Keratinocyte (primary cell): Measurements from ENCODE around the gene SCUBE1. TPM values are rescaled to one million over a fixed set of nuclear protein-coding genes. Genes with fewer than 3 reads are reported as not detected.

Experiments
- DNase-seq: peaks from one replicate; pipeline ENCODE4 v3.0.0-alpha.2; 2011; ENCODE audit warnings: low read depth, missing footprints, low spot score
- FAIRE-seq: peaks from 2 replicates; lab custom pipeline; 2011; peaks lifted over from hg19 to GRCh38; lab: Jason Lieb, UNC
- H2AFZ ChIP-seq: 2 replicates; pipeline ENCODE4 v1.6.0; 2012; ENCODE audit warnings: low read length, control low read depth, inconsistent platforms; ENCODE audit not compliant: control insufficient read depth
- H3K27ac ChIP-seq: 2 replicates; pipeline ENCODE4 v1.5.1; 2011; ENCODE audit warnings: low read length; ENCODE audit not compliant: control insufficient read depth, insufficient read depth
- H3K27me3 ChIP-seq: 3 replicates; pipeline ENCODE4 v1.6.0; 2011; ENCODE audit warnings: low read length; ENCODE audit not compliant: control insufficient read depth, insufficient read depth; ENCODE audit errors: extremely low read depth
- H3K36me3 ChIP-seq, 2 experiments: 2 replicates in 1 of 2; 3 replicates in 1 of 2; pipeline ENCODE4 v1.5.1; 2011; ENCODE audit warnings: low read length in 2 of 2, mild to moderate bottlenecking in 1 of 2; ENCODE audit not compliant: control insufficient read depth in 2 of 2, insufficient read depth in 2 of 2; ENCODE audit errors: extremely low read depth in 1 of 2
- H3K4me1 ChIP-seq: 3 replicates; pipeline ENCODE4 v1.5.1; 2011; ENCODE audit warnings: low read length; ENCODE audit not compliant: control insufficient read depth, insufficient read depth; ENCODE audit errors: extremely low read depth
- H3K4me2 ChIP-seq: 3 replicates; pipeline ENCODE4 v1.6.0; 2011; ENCODE audit warnings: low read depth, low read length; ENCODE audit not compliant: control insufficient read depth, insufficient read depth; ENCODE audit errors: extremely low read depth
- H3K4me3 ChIP-seq, 3 experiments: fragments of 200-600 bp in 1 of 3; sonication (generic) in 1 of 3; 2 replicates in 2 of 3; 3 replicates in 1 of 3; pipeline ENCODE4 v1.5.1; 2011 to 2016; ENCODE audit warnings: low read length in 3 of 3, mild to moderate bottlenecking in 3 of 3, control low read depth in 2 of 3, inconsistent platforms in 1 of 3, low read depth in 1 of 3, mixed read lengths in 1 of 3, mixed run types in 1 of 3, moderate library complexity in 1 of 3; ENCODE audit not compliant: control insufficient read depth in 2 of 3, insufficient read depth in 2 of 3; ENCODE audit errors: extremely low read depth in 1 of 3
- H3K79me2 ChIP-seq: 2 replicates; pipeline ENCODE4 v1.6.0; 2012; ENCODE audit warnings: low read length; ENCODE audit not compliant: control insufficient read depth, insufficient read depth
- H3K9ac ChIP-seq: 3 replicates; pipeline ENCODE4 v1.6.0; 2011; ENCODE audit warnings: low read length; ENCODE audit not compliant: control insufficient read depth, insufficient read depth; ENCODE audit errors: extremely low read depth
- H3K9me1 ChIP-seq: 3 replicates; pipeline ENCODE4 v1.6.0; 2011; ENCODE audit warnings: low read length; ENCODE audit not compliant: control insufficient read depth, insufficient read depth; ENCODE audit errors: extremely low read depth
- H3K9me3 ChIP-seq: 2 replicates; pipeline ENCODE4 v1.5.1; 2012; ENCODE audit warnings: low read depth, low read length; ENCODE audit not compliant: control insufficient read depth
- H4K20me1 ChIP-seq: 3 replicates; pipeline ENCODE4 v1.6.0; 2011; ENCODE audit warnings: low read length; ENCODE audit not compliant: control insufficient read depth, insufficient read depth; ENCODE audit errors: extremely low read depth
- EZH2 ChIP-seq: IDR thresholded peaks from one replicate; pipeline ENCODE4 v1.6.1; 2012; ENCODE audit warnings: inconsistent platforms, mild to moderate bottlenecking, low read length, moderate library complexity
- dilution Hi-C: fragments of 300-500 bp; cut with MboI; formaldehyde crosslinking; loops from one replicate; pipeline ENCODE4 v1.7.0; 2020; ENCODE audit warnings: low sequenced_read_pairs; ENCODE audit not compliant: extremely low pct_ligation_motif_present
- polyA plus RNA-seq, 5 experiments: library from polyadenylated mRNA; depleted of rRNA in 3 of 5; stranded (reverse) in 3 of 5; stranded (forward) in 1 of 5; unstranded in 1 of 5; fragments of >200 nt; gene quantifications; 1 replicate in 1 of 5; 2 replicates in 3 of 5; 3 replicates in 1 of 5; pipeline versions ENCODE4 v1.2.1 to v1.2.3, GENCODE V29; 2011 to 2012; ENCODE audit warnings: missing spikeins in 2 of 5, low read depth in 1 of 5, low replicate concordance in 1 of 5
- TF ChIP-seq, protein P1 (sequence below), 3 experiments: IDR thresholded peaks in 1 of 3; conservative IDR thresholded peaks in 1 of 3; optimal IDR thresholded peaks in 1 of 3; 2 replicates in 2 of 3; 3 replicates in 1 of 3; pipeline versions ENCODE3 to v1.5.1; 2011; ENCODE audit warnings: low read length in 3 of 3, mild to moderate bottlenecking in 3 of 3, moderate library complexity in 2 of 3, control low read depth in 1 of 3, inconsistent platforms in 1 of 3; ENCODE audit not compliant: insufficient read depth in 2 of 3; ENCODE audit errors: extremely low read depth in 1 of 3

SCUBE1 gene
- polyA plus RNA-seq, 1 donor (not counting 4 experiments of a cell fraction or from before 2014, with no cell fraction given) = not detected

DNA sequence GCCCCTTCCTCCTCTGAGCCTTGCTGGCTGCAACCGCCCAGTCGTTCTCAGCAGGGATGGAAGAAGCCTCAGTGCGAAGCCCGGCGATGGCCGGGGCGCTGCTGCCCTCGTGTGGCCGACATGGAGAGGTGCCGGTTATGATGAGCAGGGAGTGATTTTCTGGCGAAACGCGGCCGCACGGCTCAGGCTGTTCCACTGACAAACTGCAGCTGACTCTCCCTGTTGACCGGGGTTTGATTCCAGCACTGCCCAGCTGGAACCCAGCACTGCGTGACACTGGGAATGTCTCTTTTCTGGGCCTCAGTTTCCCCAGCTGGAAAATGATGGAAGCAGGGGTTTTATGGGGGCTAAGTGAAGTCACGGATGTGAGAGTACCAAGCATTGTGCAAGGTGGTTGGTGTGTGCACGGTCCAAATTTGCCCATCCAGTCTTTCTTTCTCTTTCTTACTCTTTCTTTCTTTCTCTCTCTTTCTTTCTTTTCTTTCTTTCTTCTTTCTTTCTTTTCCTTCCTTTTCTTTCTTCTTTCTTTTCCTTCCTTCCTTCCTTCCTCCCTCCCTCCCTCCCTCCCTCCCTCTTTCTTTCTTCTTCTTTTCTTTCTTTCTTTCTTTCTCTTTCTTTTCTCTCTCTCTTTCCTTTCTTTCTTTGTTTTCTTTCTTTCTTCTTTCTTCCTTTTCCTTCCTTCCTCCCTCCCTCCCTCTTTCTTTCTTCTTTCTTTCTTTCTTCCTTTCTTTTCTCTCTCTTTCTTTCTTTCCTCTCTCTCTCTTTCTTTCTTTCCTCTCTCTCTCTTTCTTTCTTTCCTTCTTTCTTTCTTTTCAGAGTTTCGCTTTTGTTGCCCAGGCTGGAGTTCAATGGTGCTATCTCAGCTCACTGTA is 42.8 kb upstream of the SCUBE1 start:
- Histone ChIP-seq H2AFZ (no peak overlapping the region), H3K36me3 (no peaks in the 10 kb centered on the region), H3K9me1 (no peaks in the 10 kb centered on the region), H3K4me1 (no peaks in the 10 kb centered on the region), H3K79me2 (no peaks in the 10 kb centered on the region), H3K4me2 (no peak overlapping the region), H3K4me3 (no peak overlapping the region), H3K27me3 (peaks cover 19% of the 10 kb centered on the region), H3K9me3 (no peaks in the 10 kb centered on the region), H3K9ac (no peak overlapping the region), H3K27ac (no peak overlapping the region), H4K20me1 (no peaks in the 10 kb centered on the region)
- peak; percentile 55 for FAIRE-seq
- dilution Hi-C loops = no loop called here
- TF ChIP-seq, protein P1, sequence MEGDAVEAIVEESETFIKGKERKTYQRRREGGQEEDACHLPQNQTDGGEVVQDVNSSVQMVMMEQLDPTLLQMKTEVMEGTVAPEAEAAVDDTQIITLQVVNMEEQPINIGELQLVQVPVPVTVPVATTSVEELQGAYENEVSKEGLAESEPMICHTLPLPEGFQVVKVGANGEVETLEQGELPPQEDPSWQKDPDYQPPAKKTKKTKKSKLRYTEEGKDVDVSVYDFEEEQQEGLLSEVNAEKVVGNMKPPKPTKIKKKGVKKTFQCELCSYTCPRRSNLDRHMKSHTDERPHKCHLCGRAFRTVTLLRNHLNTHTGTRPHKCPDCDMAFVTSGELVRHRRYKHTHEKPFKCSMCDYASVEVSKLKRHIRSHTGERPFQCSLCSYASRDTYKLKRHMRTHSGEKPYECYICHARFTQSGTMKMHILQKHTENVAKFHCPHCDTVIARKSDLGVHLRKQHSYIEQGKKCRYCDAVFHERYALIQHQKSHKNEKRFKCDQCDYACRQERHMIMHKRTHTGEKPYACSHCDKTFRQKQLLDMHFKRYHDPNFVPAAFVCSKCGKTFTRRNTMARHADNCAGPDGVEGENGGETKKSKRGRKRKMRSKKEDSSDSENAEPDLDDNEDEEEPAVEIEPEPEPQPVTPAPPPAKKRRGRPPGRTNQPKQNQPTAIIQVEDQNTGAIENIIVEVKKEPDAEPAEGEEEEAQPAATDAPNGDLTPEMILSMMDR (optimal IDR thresholded peaks at IDR 0.05 in 1 of 3, IDR thresholded peaks at IDR 0.05 in 1 of 3, conservative IDR thresholded peaks at IDR 0.05 in 1 of 3; ENCODE audit: extremely low read depth in 1 of 3, insufficient read depth in 2 of 3, low read length in 3 of 3) = peak; percentile 78 to 95 (median 95)
- TF ChIP-seq EZH2 = no peak
- no peak for DNase-seq

GRCh38 chr22:43384863-43385262 is 41.7 kb upstream of the SCUBE1 start:
- Histone ChIP-seq H3K79me2 (no peaks in the 10 kb centered on the region), H3K4me1 (no peaks in the 10 kb centered on the region), H3K4me3 (no peak overlapping the region), H3K27ac (no peak overlapping the region), H3K36me3 (no peaks in the 10 kb centered on the region), H3K4me2 (no peak overlapping the region), H3K9me3 (no peaks in the 10 kb centered on the region), H3K9me1 (no peaks in the 10 kb centered on the region), H2AFZ (no peak overlapping the region), H3K9ac (no peak overlapping the region), H4K20me1 (no peaks in the 10 kb centered on the region), H3K27me3 (peaks cover 19% of the 10 kb centered on the region)
- dilution Hi-C loops = no loop called here
- TF ChIP-seq, protein P1 (optimal IDR thresholded peaks at IDR 0.05 in 1 of 3, IDR thresholded peaks at IDR 0.05 in 1 of 3, conservative IDR thresholded peaks at IDR 0.05 in 1 of 3; ENCODE audit: extremely low read depth in 1 of 3, insufficient read depth in 2 of 3, low read length in 3 of 3) = no peak
- TF ChIP-seq EZH2 = no peak
- no peak for DNase-seq
- FAIRE-seq = no peak
